HepG2 (cell line): ENCODE results near the gene NPPA. TPM values are rescaled to one million over a fixed set of nuclear protein-coding genes. Genes with fewer than 3 reads are reported as not detected.

Source experiments
- KAT7 ChIP-seq: IDR thresholded peaks from 2 replicates; pipeline ENCODE4 v1.6.1; 2018; ENCODE audit warnings: borderline replicate concordance, missing compliant biosample characterization
- NONO ChIP-seq, 2 experiments: fragments of 450-650 bp in 1 of 2; sonication (generic) in 1 of 2; formaldehyde crosslinking in 1 of 2; IDR thresholded peaks in 1 of 2; conservative IDR thresholded peaks in 1 of 2; 2 replicates each; pipeline versions ENCODE4 v1.6.1 to v1.8.0; 2017 to 2022; ENCODE audit warnings: mild to moderate bottlenecking in 1 of 2, missing genetic modification reagents in 1 of 2, moderate library complexity in 1 of 2
- SIX1 ChIP-seq: sonication (generic); formaldehyde crosslinking; IDR thresholded peaks from 2 replicates; pipeline ENCODE4 v1.4.0; 2020; ENCODE audit warnings: missing genetic modification reagents, borderline replicate concordance
- SMARCE1 ChIP-seq: fragments of 450-650 bp; IDR thresholded peaks from 2 replicates; pipeline ENCODE4 v1.6.1; 2017; ENCODE audit warnings: borderline replicate concordance
- SNAPC2 ChIP-seq: sonication (generic); formaldehyde crosslinking; IDR thresholded peaks from 2 replicates; pipeline ENCODE4 v1.8.1; 2022; ENCODE audit warnings: mild to moderate bottlenecking, missing genetic modification reagents
- STAT6 ChIP-seq: sonication (generic); formaldehyde crosslinking; IDR thresholded peaks from 2 replicates; pipeline ENCODE4 v1.4.0; 2020; ENCODE audit warnings: missing genetic modification reagents, mild to moderate bottlenecking, borderline replicate concordance
- YEATS2 ChIP-seq: sonication (generic); formaldehyde crosslinking; IDR thresholded peaks from 2 replicates; pipeline ENCODE4 v1.4.0; 2020; ENCODE audit warnings: missing genetic modification reagents, borderline replicate concordance
- ZNF281 ChIP-seq: sonication (generic); formaldehyde crosslinking; IDR thresholded peaks from 2 replicates; pipeline ENCODE4 v1.4.0; 2020; ENCODE audit warnings: missing genetic modification reagents, borderline replicate concordance
- polyA plus RNA-seq, 8 experiments: library from polyadenylated mRNA; depleted of rRNA in 3 of 8; stranded (reverse) in 7 of 8; unstranded in 1 of 8; fragments of >200 nt; fragmentation: Illumina TruSeq in 4 of 8; extraction: Trizol in 4 of 8; gene quantifications; 2 replicates each; pipeline versions ENCODE4 v1.2.1 to v1.2.3, GENCODE V29; 2011 to 2016; ENCODE audit warnings: low read depth in 4 of 8, missing spikeins in 1 of 8, mixed read lengths in 1 of 8; ENCODE audit not compliant: insufficient read depth in 1 of 8
- total RNA-seq, 5 experiments: library from RNA; depleted of rRNA; stranded (reverse); fragments of >200 nt; fragmentation: Illumina TruSeq; extraction: Trizol; gene quantifications; 2 replicates each; pipeline ENCODE4 v1.2.3, GENCODE V29; 2016; ENCODE audit warnings: low read depth in 1 of 5
- TF ChIP-seq, protein P1 (sequence below): fragments of 450-650 bp; IDR thresholded peaks from 2 replicates; pipeline ENCODE4 v1.6.1; 2017; ENCODE audit warnings: mild to moderate bottlenecking
- TF ChIP-seq, protein P2 (sequence below): sonication (generic); formaldehyde crosslinking; IDR thresholded peaks from 2 replicates; pipeline ENCODE4 v1.5.0; 2020; ENCODE audit warnings: missing genetic modification reagents, mild to moderate bottlenecking, borderline replicate concordance
- TF ChIP-seq, protein P3 (sequence below): sonication (generic); formaldehyde crosslinking; IDR thresholded peaks from 2 replicates; pipeline ENCODE4 v1.5.1; 2020; ENCODE audit warnings: missing genetic modification reagents, mild to moderate bottlenecking, borderline replicate concordance
- TF ChIP-seq, protein P4 (sequence below): sonication (generic); formaldehyde crosslinking; IDR thresholded peaks from 2 replicates; pipeline ENCODE4 v1.4.0; 2020; ENCODE audit warnings: missing genetic modification reagents, borderline replicate concordance

The NPPA gene
- total and polyA plus RNA-seq, 2 of the 13 experiments (the other 11 are each of a cell fraction or from before 2014, with no cell fraction given), result not detected

- TF ChIP-seq, protein P1, sequence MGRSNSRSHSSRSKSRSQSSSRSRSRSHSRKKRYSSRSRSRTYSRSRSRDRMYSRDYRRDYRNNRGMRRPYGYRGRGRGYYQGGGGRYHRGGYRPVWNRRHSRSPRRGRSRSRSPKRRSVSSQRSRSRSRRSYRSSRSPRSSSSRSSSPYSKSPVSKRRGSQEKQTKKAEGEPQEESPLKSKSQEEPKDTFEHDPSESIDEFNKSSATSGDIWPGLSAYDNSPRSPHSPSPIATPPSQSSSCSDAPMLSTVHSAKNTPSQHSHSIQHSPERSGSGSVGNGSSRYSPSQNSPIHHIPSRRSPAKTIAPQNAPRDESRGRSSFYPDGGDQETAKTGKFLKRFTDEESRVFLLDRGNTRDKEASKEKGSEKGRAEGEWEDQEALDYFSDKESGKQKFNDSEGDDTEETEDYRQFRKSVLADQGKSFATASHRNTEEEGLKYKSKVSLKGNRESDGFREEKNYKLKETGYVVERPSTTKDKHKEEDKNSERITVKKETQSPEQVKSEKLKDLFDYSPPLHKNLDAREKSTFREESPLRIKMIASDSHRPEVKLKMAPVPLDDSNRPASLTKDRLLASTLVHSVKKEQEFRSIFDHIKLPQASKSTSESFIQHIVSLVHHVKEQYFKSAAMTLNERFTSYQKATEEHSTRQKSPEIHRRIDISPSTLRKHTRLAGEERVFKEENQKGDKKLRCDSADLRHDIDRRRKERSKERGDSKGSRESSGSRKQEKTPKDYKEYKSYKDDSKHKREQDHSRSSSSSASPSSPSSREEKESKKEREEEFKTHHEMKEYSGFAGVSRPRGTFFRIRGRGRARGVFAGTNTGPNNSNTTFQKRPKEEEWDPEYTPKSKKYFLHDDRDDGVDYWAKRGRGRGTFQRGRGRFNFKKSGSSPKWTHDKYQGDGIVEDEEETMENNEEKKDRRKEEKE, result no peak
- TF ChIP-seq SMARCE1 (no peak), STAT6 (CRISPR knock-in tag) (no peak), YEATS2 (peak; percentile 84; the same call in 1 of the 2 replicates), SNAPC2 (CRISPR knock-in tag) (peak; percentile 92), KAT7 (CRISPR knock-in tag) (no peak), NONO (IDR thresholded peaks at IDR 0.05) (no peak), NONO (CRISPR knock-in tag; conservative IDR thresholded peaks at IDR 0.05) (0 out of 2 replicates have a peak, but pooled peaks have one; percentile 36), SIX1 (CRISPR knock-in tag) (peak; percentile 74), ZNF281 (peak; percentile 77; the same call in 1 of the 2 replicates)
- TF ChIP-seq, protein P2, sequence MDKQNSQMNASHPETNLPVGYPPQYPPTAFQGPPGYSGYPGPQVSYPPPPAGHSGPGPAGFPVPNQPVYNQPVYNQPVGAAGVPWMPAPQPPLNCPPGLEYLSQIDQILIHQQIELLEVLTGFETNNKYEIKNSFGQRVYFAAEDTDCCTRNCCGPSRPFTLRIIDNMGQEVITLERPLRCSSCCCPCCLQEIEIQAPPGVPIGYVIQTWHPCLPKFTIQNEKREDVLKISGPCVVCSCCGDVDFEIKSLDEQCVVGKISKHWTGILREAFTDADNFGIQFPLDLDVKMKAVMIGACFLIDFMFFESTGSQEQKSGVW (CRISPR knock-in tag), result peak; percentile 97
- TF ChIP-seq, protein P3, sequence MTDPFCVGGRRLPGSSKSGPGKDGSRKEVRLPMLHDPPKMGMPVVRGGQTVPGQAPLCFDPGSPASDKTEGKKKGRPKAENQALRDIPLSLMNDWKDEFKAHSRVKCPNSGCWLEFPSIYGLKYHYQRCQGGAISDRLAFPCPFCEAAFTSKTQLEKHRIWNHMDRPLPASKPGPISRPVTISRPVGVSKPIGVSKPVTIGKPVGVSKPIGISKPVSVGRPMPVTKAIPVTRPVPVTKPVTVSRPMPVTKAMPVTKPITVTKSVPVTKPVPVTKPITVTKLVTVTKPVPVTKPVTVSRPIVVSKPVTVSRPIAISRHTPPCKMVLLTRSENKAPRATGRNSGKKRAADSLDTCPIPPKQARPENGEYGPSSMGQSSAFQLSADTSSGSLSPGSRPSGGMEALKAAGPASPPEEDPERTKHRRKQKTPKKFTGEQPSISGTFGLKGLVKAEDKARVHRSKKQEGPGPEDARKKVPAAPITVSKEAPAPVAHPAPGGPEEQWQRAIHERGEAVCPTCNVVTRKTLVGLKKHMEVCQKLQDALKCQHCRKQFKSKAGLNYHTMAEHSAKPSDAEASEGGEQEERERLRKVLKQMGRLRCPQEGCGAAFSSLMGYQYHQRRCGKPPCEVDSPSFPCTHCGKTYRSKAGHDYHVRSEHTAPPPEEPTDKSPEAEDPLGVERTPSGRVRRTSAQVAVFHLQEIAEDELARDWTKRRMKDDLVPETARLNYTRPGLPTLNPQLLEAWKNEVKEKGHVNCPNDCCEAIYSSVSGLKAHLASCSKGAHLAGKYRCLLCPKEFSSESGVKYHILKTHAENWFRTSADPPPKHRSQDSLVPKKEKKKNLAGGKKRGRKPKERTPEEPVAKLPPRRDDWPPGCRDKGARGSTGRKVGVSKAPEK (CRISPR knock-in tag), result no peak
- TF ChIP-seq, protein P4, sequence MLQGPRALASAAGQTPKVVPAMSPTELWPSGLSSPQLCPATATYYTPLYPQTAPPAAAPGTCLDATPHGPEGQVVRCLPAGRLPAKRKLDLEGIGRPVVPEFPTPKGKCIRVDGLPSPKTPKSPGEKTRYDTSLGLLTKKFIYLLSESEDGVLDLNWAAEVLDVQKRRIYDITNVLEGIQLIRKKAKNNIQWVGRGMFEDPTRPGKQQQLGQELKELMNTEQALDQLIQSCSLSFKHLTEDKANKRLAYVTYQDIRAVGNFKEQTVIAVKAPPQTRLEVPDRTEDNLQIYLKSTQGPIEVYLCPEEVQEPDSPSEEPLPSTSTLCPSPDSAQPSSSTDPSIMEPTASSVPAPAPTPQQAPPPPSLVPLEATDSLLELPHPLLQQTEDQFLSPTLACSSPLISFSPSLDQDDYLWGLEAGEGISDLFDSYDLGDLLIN (CRISPR knock-in tag), result peak; percentile 87; the same call in 1 of the 2 replicates
Observed at GRCh38 chr1:11858968-11859871, 11.6 kb upstream of the NPPA start (continued).
